NK-92 (cell line): Measurements from ENCODE around the gene VPS37B.

Experiments
- DNase-seq: peaks from one replicate; lab custom pipeline; 2025; ENCODE audit not compliant: unreplicated experiment; lab: John Stamatoyannopoulos, UW

VPS37B gene

DNA sequence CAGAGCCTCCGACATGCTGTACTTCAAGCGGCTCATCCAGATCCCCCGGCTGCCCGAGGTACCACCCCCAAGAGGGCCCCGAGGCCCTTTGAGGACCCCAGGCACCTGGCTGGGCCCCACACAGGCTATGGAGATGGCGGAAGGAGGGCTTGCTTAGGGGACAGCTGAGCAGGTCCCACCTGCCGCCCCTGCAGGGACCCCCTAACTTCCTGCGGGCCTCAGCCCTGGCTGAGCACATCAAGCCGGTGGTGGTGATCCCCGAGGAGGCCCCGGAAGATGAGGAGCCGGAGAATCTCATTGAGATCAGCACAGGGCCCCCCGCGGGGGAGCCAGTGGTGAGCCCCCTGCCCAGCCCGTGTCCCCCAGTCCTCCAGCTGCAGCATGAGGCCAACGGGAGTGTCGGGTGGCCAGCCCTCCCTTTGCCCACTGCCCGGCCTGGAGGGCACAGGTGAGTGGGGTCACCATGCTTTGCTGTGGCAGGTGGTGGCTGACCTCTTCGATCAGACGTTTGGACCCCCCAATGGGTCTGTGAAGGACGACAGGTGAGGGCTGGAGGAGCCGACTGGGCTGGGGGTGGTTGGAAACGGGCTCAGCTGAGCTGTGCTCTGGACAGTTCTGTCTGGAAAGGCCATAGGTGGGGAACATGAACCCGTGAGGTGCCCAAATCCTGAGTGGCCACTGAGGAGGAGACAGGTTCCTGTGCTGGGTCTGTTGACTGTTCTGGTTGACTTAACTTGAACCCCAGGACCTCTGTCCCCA, 40.7 kb downstream of the VPS37B start:
- no peak for DNase-seq

DNA sequence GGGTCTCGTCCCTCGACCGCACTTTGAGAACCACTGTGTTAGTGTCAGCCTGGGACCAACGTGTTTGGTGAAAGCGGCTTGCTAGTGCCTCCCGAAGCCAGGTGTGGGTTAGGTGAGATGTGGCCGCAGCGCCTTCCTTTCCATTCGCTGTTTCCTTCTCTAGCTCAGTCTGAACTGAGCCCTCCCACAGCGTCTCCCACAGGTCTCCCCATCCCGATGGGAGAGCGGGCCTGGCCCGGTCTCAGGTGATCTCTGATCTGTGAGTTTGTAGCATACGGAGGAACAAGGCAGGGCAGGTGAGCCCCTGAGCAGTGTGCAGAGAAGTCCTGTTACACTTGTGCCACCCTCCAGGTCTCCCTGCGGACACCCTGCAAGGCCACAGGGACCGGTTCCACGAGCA, 41.4 kb downstream of the VPS37B start:
- DNase-seq: no peak

DNA sequence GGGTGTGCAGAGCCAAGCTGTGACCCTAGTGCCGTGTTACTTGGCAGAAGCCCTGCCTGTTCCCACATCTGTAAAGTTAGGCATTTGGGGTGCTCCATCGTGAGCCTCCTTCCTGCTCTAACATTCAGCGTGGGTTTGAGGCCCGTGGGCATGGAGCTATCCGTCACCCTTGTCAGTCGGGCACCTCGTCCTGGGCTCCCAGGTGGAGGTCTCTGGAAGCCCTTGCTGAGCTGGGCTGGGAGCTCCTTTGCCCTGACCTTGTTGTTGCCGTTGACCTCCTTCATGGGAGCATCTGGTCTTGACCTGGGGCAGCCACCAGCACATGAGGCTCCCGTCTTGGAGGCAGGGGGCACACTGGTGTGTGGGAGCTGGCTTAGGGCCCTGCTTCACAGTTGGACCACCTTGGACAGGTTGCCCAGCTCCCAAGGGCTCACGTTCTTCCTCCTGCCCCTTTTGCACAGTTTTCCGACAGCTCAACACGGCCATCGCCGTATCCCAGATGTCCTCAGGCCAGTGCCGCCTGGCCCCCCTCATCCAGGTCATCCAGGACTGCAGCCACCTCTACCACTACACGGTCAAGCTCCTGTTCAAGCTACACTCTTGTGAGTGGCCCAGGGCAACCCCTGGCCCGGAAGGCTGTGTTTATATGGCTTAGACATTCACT, 42.2 kb downstream of the VPS37B start:
- DNase-seq: no peak

DNA sequence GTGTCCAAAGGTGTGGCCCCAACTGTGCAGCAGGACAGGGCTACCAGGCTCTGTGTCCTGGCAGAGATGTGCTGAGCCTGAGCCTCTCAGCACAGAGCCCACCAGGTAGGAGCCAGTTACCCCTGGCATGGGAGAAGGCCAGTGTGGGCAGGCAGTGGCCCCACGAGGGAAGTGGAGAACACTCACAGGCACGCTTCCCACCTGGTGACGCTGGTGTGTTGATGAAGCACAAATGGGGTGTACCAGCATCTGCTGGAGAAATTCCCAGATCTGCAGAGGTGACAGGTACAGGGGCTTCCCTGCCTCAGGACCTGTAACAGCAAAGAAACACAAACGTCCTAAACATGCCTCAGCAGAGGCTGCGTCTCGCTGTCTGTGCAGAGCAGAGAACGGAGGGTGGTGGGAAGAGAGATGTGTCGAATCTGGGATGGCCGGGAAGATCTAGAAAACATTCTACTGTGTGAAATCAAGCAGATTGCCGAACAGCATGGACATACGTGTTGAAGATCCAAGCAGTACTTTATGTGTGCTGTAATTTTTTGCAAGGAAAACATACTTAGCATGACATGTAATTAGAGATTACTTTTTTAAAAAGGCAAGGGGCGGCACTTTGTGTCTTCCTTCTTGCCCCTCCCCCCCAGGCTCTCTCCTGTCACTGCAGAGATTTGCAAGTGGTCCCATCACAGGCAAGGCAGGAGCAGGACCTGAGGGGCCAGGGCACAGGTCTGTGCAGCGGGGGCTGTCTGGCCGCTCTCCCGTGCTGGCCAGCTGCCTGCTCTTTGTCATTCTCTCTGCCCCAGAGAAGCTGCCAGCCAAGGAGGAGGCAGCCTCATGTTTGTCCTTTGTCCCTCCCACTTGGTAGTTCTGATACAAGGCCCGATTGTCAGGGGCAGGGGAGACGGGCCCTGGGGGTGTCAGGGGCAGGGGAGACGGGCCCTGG, 43.3 kb downstream of the VPS37B start:
- DNase-seq: no peak

DNA sequence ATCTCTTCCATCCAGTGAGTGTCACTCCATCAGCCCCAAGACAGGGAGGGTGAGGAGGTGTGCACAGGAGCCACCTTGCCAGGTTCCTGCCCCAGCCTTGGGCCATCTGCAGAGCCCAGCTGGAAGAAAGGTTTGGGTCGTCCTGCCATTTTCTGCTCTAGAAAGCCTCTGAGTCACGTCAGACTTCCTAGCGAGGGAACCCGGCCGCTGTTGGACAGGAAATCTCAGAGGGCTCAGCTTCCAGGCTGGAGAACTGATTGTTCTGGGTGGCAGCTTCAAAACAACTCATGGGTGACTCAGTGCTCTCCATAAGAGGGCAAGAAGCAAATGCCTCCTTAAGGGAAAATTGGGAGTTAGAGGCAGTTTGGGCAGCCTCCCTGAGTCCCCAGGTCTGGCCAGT, 44.1 kb downstream of the VPS37B start:
- DNase-seq: no peak

DNA sequence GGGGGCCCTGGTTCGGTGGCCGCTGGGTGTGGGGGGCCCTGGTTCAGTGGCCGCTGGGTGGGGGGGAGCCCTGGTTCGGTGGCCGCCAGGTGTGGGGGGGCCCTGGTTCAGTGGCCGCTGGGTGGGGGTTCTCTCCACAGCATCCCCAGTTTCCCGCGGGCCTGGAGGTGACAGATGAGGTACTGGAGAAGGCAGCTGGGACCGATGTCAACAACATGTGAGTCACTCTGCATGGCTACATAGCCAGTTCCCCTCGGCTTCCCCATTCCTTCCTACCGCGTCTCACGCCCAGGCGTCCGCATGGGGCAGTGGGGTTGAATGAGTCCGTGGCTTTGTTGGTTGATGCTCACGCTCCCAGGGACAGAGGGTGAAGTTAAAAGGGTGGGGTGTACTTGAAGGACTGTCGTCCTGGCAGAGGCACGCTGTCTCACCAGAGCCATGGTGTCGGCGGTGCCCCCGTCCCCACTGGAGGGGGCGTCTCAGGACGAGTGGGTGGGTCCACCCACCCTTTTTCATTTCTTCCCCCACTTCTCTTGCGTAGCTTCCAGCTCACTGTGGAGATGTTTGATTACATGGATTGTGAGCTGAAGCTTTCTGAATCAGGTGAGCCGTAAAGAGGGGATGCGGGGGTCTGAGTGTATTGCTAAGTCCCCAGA, 45.1 kb downstream of the VPS37B start:
- no peak for DNase-seq

DNA sequence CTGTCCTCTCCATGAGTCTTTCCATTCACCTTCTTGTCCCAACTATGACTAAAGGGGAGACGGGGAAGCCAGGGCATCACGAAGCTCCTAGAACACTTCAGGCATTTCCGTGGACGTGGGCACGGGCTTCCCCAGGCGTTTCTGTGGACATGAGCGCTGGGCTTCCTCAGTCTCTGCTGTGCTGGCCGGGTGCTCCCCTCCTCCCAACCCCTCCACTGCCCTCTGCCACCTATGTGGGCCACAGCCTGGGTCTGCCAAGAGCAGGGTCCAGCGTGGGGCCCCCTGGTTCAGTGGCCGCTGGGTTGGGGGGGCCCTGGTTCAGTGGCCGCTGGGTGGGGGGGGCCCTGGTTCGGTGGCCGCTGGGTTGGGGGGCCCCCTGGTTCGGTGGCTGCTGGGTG, 45.9 kb downstream of the VPS37B start:
- no peak for DNase-seq

DNA sequence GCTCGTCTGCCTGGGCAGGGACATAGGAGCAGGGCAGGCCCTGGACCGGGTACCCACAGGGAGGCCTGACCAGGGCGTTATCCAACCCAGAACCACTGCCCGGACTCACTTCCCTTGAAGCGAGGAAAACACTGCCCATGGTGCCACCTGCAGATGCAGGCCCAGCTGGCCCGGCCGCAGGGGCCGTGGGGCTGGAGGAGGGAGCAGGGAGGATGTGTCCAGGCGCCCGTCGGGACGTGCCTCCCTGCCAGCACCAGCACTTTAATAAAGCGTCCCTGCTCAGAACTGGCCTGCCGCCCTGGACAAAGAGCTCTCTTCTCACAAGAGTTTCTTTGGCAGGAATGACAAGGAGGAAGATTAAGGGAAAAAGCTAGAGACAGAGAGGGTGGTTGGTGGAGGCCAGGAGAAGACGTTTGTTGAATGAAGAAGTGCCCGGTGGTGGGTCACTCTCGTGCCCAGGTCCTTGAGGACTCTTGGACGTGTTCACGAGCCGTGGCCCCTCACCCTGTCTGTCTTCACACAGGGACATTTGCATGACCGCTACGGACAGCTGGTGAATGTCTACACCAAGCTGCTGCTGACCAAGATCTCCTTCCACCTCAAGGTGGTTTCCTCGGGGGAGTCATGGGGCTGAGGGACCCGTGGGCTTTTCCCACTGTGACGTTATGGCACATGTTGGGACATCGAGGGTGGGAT, 46.4 kb downstream of the VPS37B start:
- no peak for DNase-seq

DNA sequence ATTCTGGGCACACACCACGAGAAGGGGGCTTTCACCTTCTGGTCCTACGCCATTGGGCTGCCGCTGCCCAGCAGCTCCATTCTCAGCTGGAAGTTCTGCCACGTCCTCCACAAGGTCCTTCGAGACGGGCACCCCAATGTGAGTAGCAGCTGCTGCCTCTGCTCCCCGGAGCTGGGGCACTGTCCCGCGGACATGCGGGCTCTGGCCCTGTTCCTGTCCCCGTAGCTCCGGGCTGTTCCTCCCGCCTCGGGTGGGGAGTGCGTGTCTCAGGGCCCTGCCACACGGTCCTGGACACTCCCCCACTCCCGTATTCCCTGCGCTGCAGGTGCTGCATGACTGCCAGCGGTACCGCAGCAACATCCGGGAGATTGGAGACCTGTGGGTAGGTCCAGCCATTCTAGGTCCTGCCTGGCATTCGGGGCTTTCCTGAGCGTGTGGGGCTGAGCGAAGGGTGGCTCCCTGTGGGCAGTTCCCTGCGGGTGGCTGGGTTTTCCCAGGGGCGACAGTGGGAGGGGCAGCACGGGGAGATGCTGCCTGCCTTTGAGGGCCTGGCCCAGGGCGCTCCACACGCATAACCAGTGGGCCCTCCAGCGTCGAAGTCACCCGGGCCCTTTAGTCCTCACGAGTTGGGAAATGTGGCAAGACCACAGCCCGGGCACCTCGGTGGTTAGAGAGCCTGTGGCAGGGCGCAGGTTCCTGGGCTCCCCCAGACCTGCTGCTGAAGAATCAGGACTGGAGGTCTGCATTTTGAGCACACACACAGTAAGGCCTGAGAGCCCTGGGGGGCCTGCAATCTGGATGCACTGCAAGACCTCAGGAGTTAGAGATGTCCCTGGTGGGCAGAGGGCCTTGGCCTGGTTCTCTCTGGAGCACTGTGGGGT, 47.2 kb downstream of the VPS37B start:
- no peak for DNase-seq

DNA sequence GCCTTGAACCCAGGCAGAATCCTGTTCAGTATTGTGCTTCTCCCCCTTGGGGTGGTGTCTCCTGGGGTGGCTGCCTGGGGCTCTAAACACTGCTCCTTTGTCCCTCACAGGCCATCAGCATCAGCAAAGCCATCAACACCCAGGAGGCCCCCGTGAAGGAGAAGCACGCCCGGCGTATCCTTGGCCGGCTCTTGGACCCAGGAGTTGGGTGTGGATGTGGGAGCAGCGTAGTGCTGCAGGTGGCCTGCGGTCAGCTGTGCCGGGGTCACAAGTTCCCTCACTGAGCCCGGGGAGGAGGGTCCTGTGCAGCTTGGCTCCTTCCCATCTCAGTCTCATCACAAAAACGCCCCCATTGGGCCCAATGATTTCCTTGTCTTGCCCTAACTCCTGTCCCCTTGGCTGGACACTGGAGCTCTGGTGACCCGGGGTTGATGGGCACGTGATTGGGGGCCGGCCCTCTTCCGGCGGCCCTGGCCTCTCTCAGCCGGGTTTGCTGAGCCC, 48.0 kb downstream of the VPS37B start:
- no peak for DNase-seq

DNA sequence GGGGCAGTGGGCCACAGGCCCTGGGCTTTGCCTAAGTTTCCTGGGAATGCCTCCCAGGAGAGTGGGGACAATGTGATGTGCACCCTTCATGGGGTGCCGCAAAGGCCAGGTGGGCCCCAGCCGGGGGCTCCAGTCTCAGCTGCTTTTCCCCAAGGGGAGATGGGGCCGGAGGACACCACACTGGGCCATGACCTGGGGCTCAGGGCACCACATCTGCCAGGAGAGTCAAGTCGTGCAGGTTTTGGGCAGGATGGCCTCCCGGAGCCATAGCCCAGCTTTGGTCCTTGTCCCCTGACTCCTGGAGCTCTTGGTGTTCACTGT, 48.4 kb downstream of the VPS37B start:
- DNase-seq: no peak

DNA sequence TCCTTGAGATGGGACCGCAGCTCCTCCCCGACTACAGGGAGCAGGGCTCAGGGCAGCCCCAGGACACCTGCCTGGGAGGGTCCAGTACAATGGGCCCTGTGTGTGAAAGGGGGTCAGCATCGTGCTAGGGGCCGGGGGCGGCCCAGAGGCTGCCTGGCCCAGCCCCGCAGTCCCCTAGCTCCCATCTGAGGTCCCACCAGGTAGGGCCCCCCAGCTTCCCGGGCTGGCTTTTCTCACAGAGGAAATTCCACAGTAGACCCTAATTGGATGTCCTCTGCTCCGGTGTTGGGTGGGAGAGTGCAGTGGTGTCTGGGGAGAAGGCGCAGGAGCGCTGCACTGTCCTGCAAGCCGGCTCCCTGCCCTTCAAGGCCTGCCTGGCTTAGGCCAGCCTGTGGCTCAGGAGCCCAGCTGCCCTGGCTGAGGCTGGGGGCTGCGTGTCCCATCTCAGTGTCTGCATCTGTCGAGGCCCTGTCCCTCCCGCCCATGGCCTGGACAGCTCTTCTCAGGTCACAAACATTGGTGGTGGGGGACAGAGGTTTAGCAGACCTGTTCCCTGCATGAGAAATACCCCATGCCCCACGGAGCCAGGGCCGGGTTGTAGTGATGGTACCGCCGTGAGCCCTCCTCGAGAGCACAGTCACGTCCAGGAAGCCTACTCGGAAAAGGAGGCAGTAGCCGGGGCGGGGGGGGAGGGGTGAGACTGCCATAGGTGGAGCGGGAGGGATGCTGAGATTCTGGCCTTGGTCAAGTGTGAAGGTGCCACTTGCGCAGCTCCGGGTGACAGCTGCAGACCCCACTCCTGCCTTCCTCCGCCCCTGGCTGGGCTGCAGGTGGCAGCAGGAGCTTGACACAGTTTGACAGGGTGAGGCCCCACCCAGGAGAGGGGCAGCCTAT, 49.1 kb downstream of the VPS37B start:
- no peak for DNase-seq

DNA sequence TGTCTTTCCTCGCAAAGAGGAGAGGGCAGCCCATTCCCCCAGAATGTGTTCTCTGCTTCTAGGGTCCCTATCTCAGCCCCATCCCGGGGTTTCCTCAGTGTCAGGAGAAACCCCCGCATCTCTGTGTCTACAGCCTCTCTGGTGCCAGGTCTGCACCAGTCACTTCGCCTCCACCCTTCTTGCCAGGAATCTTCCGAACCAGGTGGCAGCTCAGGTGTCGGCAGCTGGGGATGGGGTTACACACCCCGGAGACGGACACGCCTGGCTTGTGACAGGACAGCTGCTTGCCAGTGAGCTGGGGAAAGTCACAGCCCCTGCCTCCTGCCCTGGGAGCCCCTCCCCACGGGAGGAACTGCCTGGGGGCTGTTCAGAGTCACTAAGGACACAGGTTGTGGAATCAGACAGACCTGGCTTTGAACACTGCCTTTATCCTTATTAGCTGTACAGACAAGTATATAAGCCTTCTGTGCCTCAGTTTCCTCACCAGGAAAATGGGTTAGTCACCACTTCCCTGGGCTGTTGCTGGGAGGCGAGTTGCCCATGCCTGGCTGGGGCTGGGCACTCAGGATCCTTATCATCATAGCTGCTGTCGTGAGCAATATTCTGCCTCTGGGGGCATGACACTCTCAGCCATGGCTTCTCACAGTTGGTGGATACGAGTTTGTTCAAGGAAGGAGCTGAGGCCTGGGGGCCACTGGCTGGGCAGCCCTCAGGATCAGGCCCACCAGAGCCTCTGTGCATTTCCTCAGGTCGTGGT, 49.9 kb downstream of the VPS37B start:
- no peak for DNase-seq

DNA sequence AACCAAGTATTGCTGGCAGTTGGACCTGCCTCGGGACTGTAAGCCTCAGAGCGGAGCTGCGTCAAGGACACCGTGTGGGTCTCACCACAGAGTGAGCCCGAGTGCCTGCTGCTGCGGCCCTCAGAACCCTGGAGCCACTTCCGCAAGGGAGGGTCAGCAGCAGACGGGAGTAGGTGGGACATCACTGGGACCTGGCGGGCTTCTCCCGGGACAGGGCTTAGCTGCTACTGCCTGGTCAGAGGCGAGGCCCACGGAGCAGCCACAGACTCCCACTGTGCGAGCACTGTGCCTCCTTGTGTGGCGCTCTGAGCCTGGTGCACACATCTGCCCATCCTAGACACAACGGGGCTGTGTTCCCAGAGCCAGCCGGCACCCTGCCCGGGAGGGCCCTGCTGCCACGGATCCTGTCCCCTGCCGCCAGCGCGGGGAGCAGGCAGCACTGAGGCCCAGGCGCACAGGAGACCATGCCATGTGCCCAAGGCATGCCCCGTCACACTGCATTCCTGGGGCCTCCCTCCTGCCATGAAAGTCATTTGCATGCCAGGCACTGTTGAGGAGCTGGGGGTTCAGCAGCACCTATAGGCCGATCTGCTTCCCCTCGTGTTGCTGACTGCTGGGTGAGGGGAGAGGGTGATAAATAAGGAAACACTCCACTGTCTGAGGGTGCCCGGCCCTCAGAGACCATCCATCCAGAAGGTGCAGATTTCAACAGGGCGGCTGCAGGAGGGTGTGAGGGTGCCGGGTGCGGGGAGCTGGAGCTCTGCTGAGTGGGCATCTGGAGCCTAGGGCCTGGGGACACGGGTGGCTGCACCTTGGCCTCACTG, 50.7 kb downstream of the VPS37B start:
- no peak for DNase-seq

DNA sequence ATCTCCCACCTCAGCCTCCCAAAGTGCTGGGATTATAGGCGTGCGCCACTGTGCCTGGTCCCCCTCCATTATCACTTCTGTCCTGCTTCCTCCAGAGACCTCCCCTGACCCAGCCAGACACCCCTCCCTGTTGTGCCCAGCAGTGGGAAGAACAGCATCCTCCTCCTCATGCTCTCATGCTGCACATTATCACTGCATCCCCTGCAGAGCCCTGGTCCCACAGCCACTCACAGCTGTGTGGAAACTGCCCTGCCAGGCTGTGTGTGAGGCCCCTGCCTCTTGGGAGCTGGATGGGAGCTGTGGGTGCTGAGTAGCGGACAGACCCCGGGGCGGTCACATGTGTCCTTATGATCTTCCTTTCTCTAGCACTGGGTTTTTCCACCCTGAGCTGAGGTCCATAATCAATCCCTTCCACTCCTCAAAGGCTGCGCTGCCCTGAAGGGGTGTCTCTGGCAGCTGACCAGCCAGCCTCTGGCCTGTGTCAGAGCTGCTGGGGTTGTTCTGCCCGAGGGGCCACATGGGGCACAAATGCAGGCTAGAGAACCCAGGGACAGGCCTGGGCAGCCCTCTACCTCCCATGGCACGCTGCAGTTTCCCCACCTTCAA, 51.5 kb downstream of the VPS37B start:
- DNase-seq: no peak

DNA sequence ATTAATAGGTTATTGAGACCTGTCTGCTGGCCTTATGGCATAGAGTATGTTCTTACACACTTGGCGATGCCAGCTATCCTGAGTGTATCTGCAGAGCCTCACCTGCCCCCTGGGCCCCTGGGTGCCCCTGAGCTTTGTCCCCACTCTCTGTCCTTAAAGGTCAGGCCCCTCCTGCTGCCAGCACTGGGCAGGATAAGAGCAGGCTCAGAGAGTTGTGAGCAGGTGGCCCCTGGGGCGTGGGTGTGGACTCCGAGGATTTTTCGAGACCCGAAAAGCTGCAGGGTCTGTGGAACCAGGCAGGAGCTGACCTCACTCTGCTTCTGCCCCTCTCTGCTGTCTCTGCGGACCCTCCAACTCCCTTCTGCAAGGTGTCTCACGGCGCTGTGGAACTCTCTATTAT, 52.5 kb downstream of the VPS37B start:
- DNase-seq: no peak
